VCaP (cell line): ENCODE measurements around the gene PLD5.

Experiments used
- H3K27ac ChIP-seq: fragments of 450-650 bp; 2 replicates; pipeline ENCODE4 v1.5.1; 2017
- CTCF ChIP-seq: fragments of 450-650 bp; conservative IDR thresholded peaks from 2 replicates; pipeline ENCODE4 v1.5.1; 2017; ENCODE audit warnings: mild to moderate bottlenecking, moderate library complexity

The PLD5 gene

GRCh38 chr1:242089911-242090310 lies 434.6 kb downstream of the PLD5 start:
- no peak overlapping the region for H3K27ac ChIP-seq
- TF ChIP-seq CTCF = no peak

GRCh38 chr1:242088875-242089274 lies 435.6 kb downstream of the PLD5 start:
- no peak for TF ChIP-seq CTCF
- no peak overlapping the region for H3K27ac ChIP-seq

GRCh38 chr1:242086706-242087105 lies 437.8 kb downstream of the PLD5 start:
- H3K27ac ChIP-seq = no peak overlapping the region
- TF ChIP-seq CTCF = no peak

GRCh38 chr1:242086093-242086492 lies 438.4 kb downstream of the PLD5 start:
- H3K27ac ChIP-seq = no peak overlapping the region
- TF ChIP-seq CTCF = no peak

GRCh38 chr1:242083742-242084141 lies 440.8 kb downstream of the PLD5 start:
- no peak overlapping the region for H3K27ac ChIP-seq
- no peak for TF ChIP-seq CTCF

GRCh38 chr1:242081446-242081845 lies 443.1 kb downstream of the PLD5 start:
- TF ChIP-seq CTCF = no peak
- H3K27ac ChIP-seq = no peak overlapping the region

GRCh38 chr1:242065813-242066212 lies 458.7 kb downstream of the PLD5 start:
- no peak overlapping the region for H3K27ac ChIP-seq
- no peak for TF ChIP-seq CTCF

GRCh38 chr1:242062271-242062670 lies 462.2 kb downstream of the PLD5 start:
- no peak for TF ChIP-seq CTCF
- H3K27ac ChIP-seq = no peak overlapping the region
